Fibroblast of pulmonary artery (primary cell): Measurements from ENCODE around the gene ATP13A3.

ENCODE experiments used
- DNase-seq: peaks from one replicate; pipeline ENCODE4 v3.0.0-alpha.2; 2010; ENCODE audit warnings: low read depth
- H3K4me3 ChIP-seq: replicated peaks from 2 replicates; pipeline ENCODE4 v1.5.1; 2011; ENCODE audit warnings: low read depth, mild to moderate bottlenecking, control low read depth, low read length, moderate library complexity
- TF ChIP-seq, protein P1 (sequence below): IDR thresholded peaks from 2 replicates; pipeline ENCODE4 v1.5.1; 2011; ENCODE audit warnings: mild to moderate bottlenecking, control low read depth, low read length, inconsistent platforms; ENCODE audit errors: missing control alignments

The ATP13A3 gene

DNA sequence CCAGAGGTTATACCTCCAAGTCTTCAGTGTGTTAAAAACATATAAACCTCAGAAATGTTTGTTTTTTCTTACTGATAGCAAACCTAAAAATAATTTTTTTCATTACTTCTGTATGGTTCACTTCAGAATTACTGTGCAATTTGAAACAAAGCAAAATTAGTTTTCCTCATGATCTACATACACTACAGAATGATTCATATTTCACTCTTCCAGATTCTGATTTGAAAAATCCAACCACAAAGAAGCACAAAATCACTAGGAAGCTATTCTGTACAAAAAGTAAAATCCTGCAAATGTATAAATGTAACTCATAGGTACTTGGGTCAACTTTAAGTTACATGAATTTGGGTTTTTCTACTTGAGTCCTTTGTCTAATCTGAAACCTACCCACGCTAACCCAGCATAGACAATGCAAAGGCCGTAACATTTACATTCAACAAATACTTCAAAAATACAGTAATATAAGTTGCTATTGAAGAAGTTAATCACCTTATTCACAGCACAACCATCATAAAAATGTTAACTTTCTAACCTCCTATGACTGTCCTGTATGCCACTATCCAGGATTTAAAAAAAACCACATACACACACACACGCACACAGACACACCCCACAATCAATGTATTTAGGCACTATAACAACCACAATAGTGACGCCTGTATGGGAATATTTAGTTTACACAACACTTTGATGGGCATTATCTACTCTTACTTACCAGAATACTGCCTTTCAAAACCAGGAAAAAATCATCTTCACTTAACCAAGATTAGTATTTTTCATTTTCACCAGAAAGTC lies 11.5 kb downstream of the ATP13A3 start:
- TF ChIP-seq, protein P1, sequence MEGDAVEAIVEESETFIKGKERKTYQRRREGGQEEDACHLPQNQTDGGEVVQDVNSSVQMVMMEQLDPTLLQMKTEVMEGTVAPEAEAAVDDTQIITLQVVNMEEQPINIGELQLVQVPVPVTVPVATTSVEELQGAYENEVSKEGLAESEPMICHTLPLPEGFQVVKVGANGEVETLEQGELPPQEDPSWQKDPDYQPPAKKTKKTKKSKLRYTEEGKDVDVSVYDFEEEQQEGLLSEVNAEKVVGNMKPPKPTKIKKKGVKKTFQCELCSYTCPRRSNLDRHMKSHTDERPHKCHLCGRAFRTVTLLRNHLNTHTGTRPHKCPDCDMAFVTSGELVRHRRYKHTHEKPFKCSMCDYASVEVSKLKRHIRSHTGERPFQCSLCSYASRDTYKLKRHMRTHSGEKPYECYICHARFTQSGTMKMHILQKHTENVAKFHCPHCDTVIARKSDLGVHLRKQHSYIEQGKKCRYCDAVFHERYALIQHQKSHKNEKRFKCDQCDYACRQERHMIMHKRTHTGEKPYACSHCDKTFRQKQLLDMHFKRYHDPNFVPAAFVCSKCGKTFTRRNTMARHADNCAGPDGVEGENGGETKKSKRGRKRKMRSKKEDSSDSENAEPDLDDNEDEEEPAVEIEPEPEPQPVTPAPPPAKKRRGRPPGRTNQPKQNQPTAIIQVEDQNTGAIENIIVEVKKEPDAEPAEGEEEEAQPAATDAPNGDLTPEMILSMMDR, result no peak
- no peak for DNase-seq
- H3K4me3 ChIP-seq, result peak overlapping the region; percentile 18

DNA sequence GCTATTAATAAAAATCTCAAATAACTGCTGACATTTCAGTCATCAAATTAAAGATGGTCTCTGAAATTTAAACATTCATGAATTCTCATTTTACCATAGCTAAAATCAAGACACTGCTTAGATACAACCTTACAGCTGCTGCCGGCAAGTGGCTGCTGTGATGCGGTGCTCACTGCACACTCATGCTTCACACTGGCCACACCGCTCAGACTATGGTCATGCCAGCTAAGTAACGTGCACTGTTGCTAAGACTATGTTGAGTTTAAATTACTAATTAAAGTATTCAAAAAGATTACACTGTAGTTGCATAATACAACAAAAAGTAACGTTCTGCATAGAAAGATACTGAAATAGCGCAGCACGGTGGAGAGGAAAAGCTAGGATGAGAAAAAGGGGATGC lies 12.1 kb downstream of the ATP13A3 start:
- TF ChIP-seq, protein P1, result no peak
- DNase-seq, result no peak
- H3K4me3 ChIP-seq, result peak overlapping the region; percentile 8

DNA sequence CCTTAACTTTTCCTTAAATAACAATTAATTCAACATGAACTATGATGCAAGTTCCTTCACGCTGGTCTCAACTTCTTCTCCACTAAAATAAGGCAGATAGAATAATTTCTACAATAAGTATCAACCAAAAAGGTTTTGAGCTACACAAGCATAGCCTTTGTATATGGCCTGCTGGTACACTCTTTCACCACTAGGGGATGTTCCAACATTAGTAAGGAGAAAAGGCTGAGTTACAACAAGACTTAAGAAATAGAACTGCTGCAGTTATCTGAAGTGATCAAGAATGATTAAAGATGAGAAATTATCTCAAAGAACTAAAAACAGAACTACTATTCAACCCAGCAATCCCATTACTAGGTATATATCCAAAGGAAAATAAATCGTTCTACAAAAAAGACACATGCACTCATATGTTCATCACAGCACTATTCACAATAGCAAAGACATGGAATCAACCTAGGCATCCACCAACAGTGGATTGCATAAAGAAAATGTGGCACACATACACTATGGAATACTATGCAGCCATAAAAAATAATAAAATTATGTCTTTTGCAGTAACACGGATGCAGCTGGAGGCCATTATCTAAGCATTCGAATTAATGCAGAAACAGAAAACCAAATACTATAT lies 14.4 kb downstream of the ATP13A3 start:
- TF ChIP-seq, protein P1, result peak; percentile 98
- no peak overlapping the region for H3K4me3 ChIP-seq
- peak; percentile 83 for DNase-seq

DNA sequence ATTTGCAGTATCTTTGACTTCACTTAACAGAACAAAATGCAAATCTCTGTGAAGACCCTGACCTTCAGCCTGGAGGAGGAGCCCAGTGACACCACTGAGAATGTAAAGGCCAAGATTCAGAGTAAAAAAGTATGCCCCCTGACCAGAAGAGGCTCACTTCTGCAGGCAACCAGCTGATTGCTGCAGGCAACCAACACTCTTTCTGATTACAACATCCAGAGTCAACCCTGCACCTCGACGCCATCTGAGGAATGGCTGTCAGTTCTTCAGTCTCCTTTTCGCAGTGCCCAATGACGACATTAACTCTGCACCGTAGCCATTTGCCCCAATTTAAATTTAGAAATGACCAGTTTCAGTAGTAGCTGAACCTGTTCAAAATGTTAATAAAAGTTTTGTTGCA lies 14.9 kb downstream of the ATP13A3 start:
- H3K4me3 ChIP-seq, result no peak overlapping the region
- DNase-seq, result no peak
- TF ChIP-seq, protein P1, result no peak

DNA sequence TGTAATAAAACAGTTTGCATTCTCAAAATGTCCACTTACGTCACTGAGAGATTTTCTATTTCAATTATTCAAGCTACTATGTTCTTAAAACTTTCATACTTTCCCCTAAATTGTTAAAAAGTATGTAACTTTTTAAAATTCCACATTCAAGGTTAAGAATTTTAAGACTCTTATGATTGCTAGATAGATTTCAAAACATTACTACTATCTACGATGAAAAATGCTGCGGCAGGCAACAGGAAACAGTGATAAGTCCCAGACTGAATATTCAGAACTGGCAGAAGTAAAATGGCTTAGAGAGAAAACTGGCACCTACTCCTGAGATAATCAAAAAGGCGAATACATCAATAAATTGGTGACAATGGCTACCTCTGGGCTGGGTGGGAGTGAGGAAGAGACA lies 16.2 kb downstream of the ATP13A3 start:
- TF ChIP-seq, protein P1, result no peak
- no peak for DNase-seq
- H3K4me3 ChIP-seq, result peak overlapping the region; percentile 6

DNA sequence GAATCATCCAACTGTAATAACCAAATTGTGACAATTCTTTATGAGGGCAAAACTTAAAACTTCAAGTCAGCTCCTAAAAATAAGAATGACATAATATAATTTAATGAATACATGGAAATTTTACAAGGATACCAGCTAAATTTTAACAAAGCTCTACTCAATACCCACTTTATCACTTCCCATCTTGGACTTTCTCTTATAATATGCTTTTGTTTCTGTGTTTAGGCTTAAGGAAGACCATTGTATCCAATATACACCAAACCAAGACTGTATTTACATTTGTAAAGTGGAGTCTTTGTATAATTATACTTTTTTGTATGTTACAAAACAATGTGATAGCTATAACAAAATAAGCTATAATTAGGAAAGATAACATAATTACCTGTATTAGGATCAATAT lies 16.8 kb downstream of the ATP13A3 start:
- DNase-seq, result no peak
- no peak overlapping the region for H3K4me3 ChIP-seq
- TF ChIP-seq, protein P1, result no peak
